ENCODE data around the gene ADCY9.

ADCY9 gene

GRCh38 chr16:3999479-4000325, 116.5 kb downstream of the ADCY9 start:
- DNase-seq, result no peak

GRCh38 chr16:3998793-3999478, 117.3 kb downstream of the ADCY9 start:
- DNase-seq, result no peak

- DNase-seq, result no peak
These were observed 118.9 kb downstream of the ADCY9 start for GRCh38 chr16:3997231-3997841.

- DNase-seq, result no peak
These were observed 121.2 kb downstream of the ADCY9 start for GRCh38 chr16:3995001-3995400.

GRCh38 chr16:3993052-3993785, 123.0 kb downstream of the ADCY9 start:
- DNase-seq, result no peak

- no peak for DNase-seq
These were observed 123.8 kb downstream of the ADCY9 start for GRCh38 chr16:3992297-3993051.

- peak in 1 of 2 experiments; percentile 36 for DNase-seq
These were observed 127.4 kb downstream of the ADCY9 start for GRCh38 chr16:3988824-3989223.

GRCh38 chr16:3988011-3988410, 128.2 kb downstream of the ADCY9 start:
- DNase-seq, result no peak

GRCh38 chr16:3987231-3987630, 129.0 kb downstream of the ADCY9 start:
- DNase-seq, result no peak

- DNase-seq, result no peak
These were observed 130.1 kb downstream of the ADCY9 start for GRCh38 chr16:3986235-3986544.

GRCh38 chr16:3984111-3985060, 131.9 kb downstream of the ADCY9 start:
- no peak for DNase-seq

GRCh38 chr16:3983081-3983520, 133.1 kb downstream of the ADCY9 start:
- peak; percentile 56 to 61 for DNase-seq

GRCh38 chr16:3982216-3982615, 134.0 kb downstream of the ADCY9 start:
- DNase-seq, result no peak

GRCh38 chr16:3980253-3981111, 135.8 kb downstream of the ADCY9 start:
- DNase-seq, result no peak

GRCh38 chr16:3979518-3979917, 136.7 kb downstream of the ADCY9 start:
- DNase-seq, result no peak

GRCh38 chr16:3979070-3979469, 137.2 kb downstream of the ADCY9 start:
- no peak for DNase-seq

GRCh38 chr16:3977376-3977775, 138.9 kb downstream of the ADCY9 start:
- DNase-seq, result no peak

GRCh38 chr16:3974751-3975150, 141.5 kb downstream of the ADCY9 start:
- DNase-seq, result no peak

- DNase-seq, result no peak
These were observed 144.5 kb downstream of the ADCY9 start for GRCh38 chr16:3971706-3972105.

- DNase-seq, result no peak
These were observed 145.0 kb downstream of the ADCY9 start for GRCh38 chr16:3971261-3971660.
